IMR-90 (cell line): ENCODE results near the gene CRYAA. TPM values are rescaled to one million over a fixed set of nuclear protein-coding genes. Genes with fewer than 3 reads are reported as not detected.

Experiments
- ATAC-seq: fragments of 200-7000 bp; cut with Tn5 transposase; 2 replicates; pipeline ENCODE4 v1.9.1; 2020; ENCODE audit warnings: low read depth, mild to moderate bottlenecking, moderate library complexity
- BruUV-seq: library from RNA; stranded (reverse); fragments of 400-500 nt; replicated peaks from 2 replicates; lab custom pipeline; 2021; lab: Mats Ljungman, UMichigan
- CTCF ChIA-PET: fragments of 300-600 bp; formaldehyde crosslinking; extraction: SDS; loops from one replicate; lab custom pipeline; 2021; ENCODE audit warnings: antibody characterized with exemption; lab: Yijun Ruan, JAX
- POLR2A ChIA-PET: fragments of 300-600 bp; sonication (Branson Sonifier 250); formaldehyde crosslinking; loops from one replicate; lab custom pipeline; 2022; ENCODE audit warnings: antibody characterized with exemption; ENCODE audit not compliant: unreplicated experiment; lab: Charles Lee
- DNase-seq: peaks from one replicate; pipeline ENCODE4 v3.0.0; 2013
- H2AFZ ChIP-seq: replicated peaks from 2 replicates; pipeline ENCODE3; 2013; ENCODE audit warnings: low read length, mild to moderate bottlenecking; ENCODE audit not compliant: poor library complexity
- H2AK5ac ChIP-seq: 2 replicates; pipeline ENCODE4 v1.6.1; 2013; ENCODE audit warnings: low read depth, low read length, inconsistent platforms
- H2AK9ac ChIP-seq: replicated peaks from 2 replicates; pipeline ENCODE3; 2013; ENCODE audit warnings: mild to moderate bottlenecking, low read depth, low read length, moderate library complexity; ENCODE audit not compliant: poor library complexity
- H2BK120ac ChIP-seq: 2 replicates; pipeline ENCODE4 v1.6.1; 2013; ENCODE audit warnings: low read depth, low read length, inconsistent platforms
- H2BK15ac ChIP-seq: 3 replicates; pipeline ENCODE4 v1.6.1; 2013; ENCODE audit warnings: low read depth, low read length, inconsistent platforms
- H2BK20ac ChIP-seq: 2 replicates; pipeline ENCODE4 v1.6.1; 2013; ENCODE audit warnings: low read depth, mild to moderate bottlenecking, inconsistent platforms, low read length, moderate library complexity
- H2BK5ac ChIP-seq: 2 replicates; pipeline ENCODE4 v1.6.1; 2013; ENCODE audit warnings: mild to moderate bottlenecking, low read depth, low read length, inconsistent platforms; ENCODE audit not compliant: poor library complexity, severe bottlenecking
- H3K14ac ChIP-seq: replicated peaks from 2 replicates; pipeline ENCODE4 v1.6.1; 2013; ENCODE audit warnings: low read depth, low read length, inconsistent platforms
- H3K18ac ChIP-seq: 2 replicates; pipeline ENCODE4 v1.6.1; 2013; ENCODE audit warnings: low read depth, low read length, control low read depth
- H3K23ac ChIP-seq: 2 replicates; pipeline ENCODE4 v1.6.1; 2013; ENCODE audit warnings: low read depth, low read length, inconsistent platforms
- H3K27ac ChIP-seq: 2 replicates; pipeline ENCODE4 v1.5.1; 2013; ENCODE audit warnings: mild to moderate bottlenecking, control low read depth, low read length; ENCODE audit not compliant: insufficient read depth
- H3K27me3 ChIP-seq: 2 replicates; pipeline ENCODE4 v1.6.1; 2013; ENCODE audit warnings: low read length; ENCODE audit not compliant: control insufficient read depth, insufficient read depth
- H3K36me3 ChIP-seq: 2 replicates; pipeline ENCODE4 v1.6.1; 2013; ENCODE audit warnings: low read length, mixed read lengths; ENCODE audit not compliant: control insufficient read depth, insufficient read depth
- H3K4ac ChIP-seq: 2 replicates; pipeline ENCODE4 v1.6.1; 2013; ENCODE audit warnings: low read depth, low read length, inconsistent platforms
- H3K4me1 ChIP-seq: 2 replicates; pipeline ENCODE4 v1.6.1; 2013; ENCODE audit warnings: low read length, mixed read lengths; ENCODE audit not compliant: control insufficient read depth, insufficient read depth
- H3K4me2 ChIP-seq: 2 replicates; pipeline ENCODE4 v1.6.1; 2013; ENCODE audit warnings: low read depth, mild to moderate bottlenecking, control low read depth, low read length, moderate library complexity
- H3K4me3 ChIP-seq: 2 replicates; pipeline ENCODE4 v1.5.1; 2013; ENCODE audit warnings: low read depth, mild to moderate bottlenecking, control low read depth, low read length, moderate library complexity; ENCODE audit not compliant: insufficient read depth
- H3K56ac ChIP-seq: 2 replicates; pipeline ENCODE4 v1.6.1; 2013; ENCODE audit warnings: low read length, inconsistent platforms; ENCODE audit not compliant: insufficient read depth; ENCODE audit errors: extremely low read depth
- H3K79me1 ChIP-seq, 2 experiments: 2 replicates each; pipeline ENCODE4 v1.6.1; 2013; ENCODE audit warnings: low read length in 2 of 2, inconsistent platforms in 1 of 2, low read depth in 1 of 2
- H3K9ac ChIP-seq: 2 replicates; pipeline ENCODE4 v1.6.1; 2013; ENCODE audit warnings: low read depth, low read length, control low read depth
- H3K9me1 ChIP-seq: 2 replicates; pipeline ENCODE4 v1.6.1; 2013; ENCODE audit warnings: low read length, inconsistent platforms; ENCODE audit not compliant: insufficient read depth
- H3K9me3 ChIP-seq: 2 replicates; pipeline ENCODE4 v1.6.1; 2013; ENCODE audit warnings: low read length; ENCODE audit not compliant: control insufficient read depth, insufficient read depth
- H4K20me1 ChIP-seq: 2 replicates; pipeline ENCODE4 v1.6.1; 2013; ENCODE audit warnings: low read length, inconsistent platforms; ENCODE audit not compliant: insufficient read depth
- H4K5ac ChIP-seq: 2 replicates; pipeline ENCODE4 v1.6.1; 2013; ENCODE audit warnings: mild to moderate bottlenecking, low read depth, low read length, control low read depth
- H4K8ac ChIP-seq, 2 experiments: 2 replicates each; pipeline ENCODE4 v1.6.1; 2013; ENCODE audit warnings: low read depth in 2 of 2, low read length in 2 of 2, control low read depth in 1 of 2, inconsistent platforms in 1 of 2
- H4K91ac ChIP-seq: 2 replicates; pipeline ENCODE4 v1.6.1; 2013; ENCODE audit warnings: low read depth, low read length, inconsistent platforms; ENCODE audit not compliant: insufficient read depth
- BHLHE40 ChIP-seq: fragments of 150-350 bp; IDR thresholded peaks from 2 replicates; pipeline ENCODE4 v1.6.1; 2016; ENCODE audit warnings: mild to moderate bottlenecking, low read depth, low read length
- CHD1 ChIP-seq: IDR thresholded peaks from 2 replicates; pipeline ENCODE4 v1.6.1; 2012; ENCODE audit warnings: low read depth, low read length, improper control_type of control experiment
- MXI1 ChIP-seq: IDR thresholded peaks from 2 replicates; pipeline ENCODE4 v1.6.1; 2012; ENCODE audit warnings: low read depth, mild to moderate bottlenecking, low read length, moderate library complexity, borderline replicate concordance
- RCOR1 ChIP-seq: IDR thresholded peaks from 2 replicates; pipeline ENCODE4 v1.6.1; 2012; ENCODE audit warnings: mild to moderate bottlenecking, low read length, improper control_type of control experiment; ENCODE audit not compliant: insufficient replicate concordance
- RFX5 ChIP-seq: IDR thresholded peaks from 2 replicates; pipeline ENCODE4 v1.8.0; 2012; ENCODE audit warnings: low read depth, mild to moderate bottlenecking, low read length, moderate library complexity
- WGBS, 2 experiments: methylation state at CpG; one replicate each; pipeline versions ENCODE4 v1.1.5 to v1.1.7; 2013; ENCODE audit warnings: missing lambda C conversion rate in 2 of 2; ENCODE audit not compliant: insufficient read length in 1 of 2; ENCODE audit errors: extremely low coverage in 2 of 2; 5-methylcytosine and 5-hydroxymethylcytosine counted together
- dilution Hi-C: fragments of 300-500 bp; cut with HindIII; formaldehyde crosslinking; loops from one replicate; pipeline ENCODE4 v1.14.3; 2018; ENCODE audit warnings: low sequenced_read_pairs; ENCODE audit not compliant: unreplicated experiment
- in situ Hi-C: fragments of 300-500 bp; cut with MboI; formaldehyde crosslinking; loops from 3 replicates; pipeline ENCODE4 v1.14.3; 2019; ENCODE audit warnings: low sequenced_read_pairs, inconsistent platforms, mixed read lengths
- intact Hi-C: fragments of 100-400 bp; cut with micrococcal nuclease; formaldehyde crosslinking; loops from 2 replicates; pipeline ENCODE4 v1.10.0; 2022
- polyA plus RNA-seq, 3 experiments: library from polyadenylated mRNA; depleted of rRNA; stranded (reverse); fragments of >200 nt; gene quantifications; 2 replicates each; pipeline ENCODE4 v1.2.3, GENCODE V29; 2012; ENCODE audit warnings: low replicate concordance in 1 of 3
- total RNA-seq: library from RNA; depleted of rRNA; stranded (reverse); fragments of >200 nt; gene quantifications from 2 replicates; pipeline ENCODE4 v1.2.3, GENCODE V29; 2012
- TF ChIP-seq, protein P1 (sequence below): fragments of 150-350 bp; IDR thresholded peaks from 2 replicates; pipeline ENCODE4 v1.6.1; 2016; ENCODE audit warnings: low read depth, mild to moderate bottlenecking, low read length, moderate library complexity, borderline replicate concordance

CRYAA gene
- total and polyA plus RNA-seq, 2 of the 4 experiments (the other 2 are of a cell fraction): not detected

DNA sequence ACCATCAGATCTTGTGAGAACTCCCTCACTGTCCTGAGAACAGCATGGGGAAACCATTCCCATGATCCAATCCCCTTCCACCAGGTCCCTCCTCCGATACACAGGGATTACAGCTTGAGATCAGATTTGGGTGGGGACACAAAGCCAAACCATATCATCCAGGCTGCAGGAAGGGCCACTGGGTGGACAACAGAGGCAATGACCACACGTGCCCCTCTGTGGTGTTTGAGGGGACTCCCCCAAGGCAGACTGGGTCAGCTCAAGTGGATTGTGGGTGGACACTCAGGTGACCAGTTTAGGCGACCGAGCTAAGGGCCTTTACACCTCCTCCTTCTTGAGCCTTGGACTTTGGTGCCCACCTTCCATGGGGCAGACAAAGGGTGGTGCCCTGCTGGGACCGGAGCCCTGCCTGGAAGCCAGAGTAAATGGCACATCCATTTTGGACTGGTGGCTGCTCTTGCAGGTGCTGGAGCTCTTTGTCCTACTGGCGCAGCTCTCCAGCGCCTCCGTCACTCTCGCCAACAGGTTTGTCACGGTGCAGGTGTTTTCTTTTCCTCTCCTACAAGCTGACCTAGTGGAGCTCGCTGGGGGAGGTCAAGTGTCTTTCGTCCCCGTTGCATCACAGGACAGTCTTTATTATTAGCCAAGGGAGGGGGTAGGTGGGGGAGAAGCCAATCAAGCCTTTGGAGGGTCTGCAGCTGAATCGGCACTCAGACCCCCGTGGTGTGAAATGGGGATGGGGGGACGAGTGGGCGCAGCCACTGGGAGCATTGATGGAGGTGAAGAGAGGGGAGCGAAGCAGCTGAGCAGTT is 37.6 kb downstream of the CRYAA start:
- 78% methylated on average over 1 of the region's 18 CpGs; no CpG with 5 or more reads in 1 of the 2 experiments for WGBS, 2 experiments
- no peak overlapping the region for H2BK120ac ChIP-seq
- no peak overlapping the region for H3K18ac ChIP-seq
- no peak overlapping the region for H3K23ac ChIP-seq
- no peaks in the 10 kb centered on the region for H3K36me3 ChIP-seq
- no peak for ATAC-seq
- no peak overlapping the region for H2BK20ac ChIP-seq
- H3K4ac ChIP-seq: no peak overlapping the region
- H3K27me3 ChIP-seq: peaks cover 21% of the 10 kb centered on the region
- no peak for DNase-seq
- ChIA-PET CTCF (no interaction called here), POLR2A (no interaction called here)
- H3K79me1 ChIP-seq: no peaks in the 10 kb centered on the region
- BruUV-seq: no TSS peak
- H2BK5ac ChIP-seq: no peak overlapping the region
- intact Hi-C loops: no loop called here
- H3K4me1 ChIP-seq: peaks cover 2% of the 10 kb centered on the region; the same call in 1 of the 2 replicates
- peaks cover 5% of the 10 kb centered on the region; the same call in 1 of the 2 replicates for H3K9me3 ChIP-seq
- no peak overlapping the region for H4K5ac ChIP-seq
- H3K4me2 ChIP-seq: no peak overlapping the region
- no peaks in the 10 kb centered on the region for H3K9me1 ChIP-seq
- no peak overlapping the region for H2AFZ ChIP-seq
- TF ChIP-seq MXI1: no peak
- TF ChIP-seq RFX5: no peak
- TF ChIP-seq RCOR1: no peak
- TF ChIP-seq, protein P1, sequence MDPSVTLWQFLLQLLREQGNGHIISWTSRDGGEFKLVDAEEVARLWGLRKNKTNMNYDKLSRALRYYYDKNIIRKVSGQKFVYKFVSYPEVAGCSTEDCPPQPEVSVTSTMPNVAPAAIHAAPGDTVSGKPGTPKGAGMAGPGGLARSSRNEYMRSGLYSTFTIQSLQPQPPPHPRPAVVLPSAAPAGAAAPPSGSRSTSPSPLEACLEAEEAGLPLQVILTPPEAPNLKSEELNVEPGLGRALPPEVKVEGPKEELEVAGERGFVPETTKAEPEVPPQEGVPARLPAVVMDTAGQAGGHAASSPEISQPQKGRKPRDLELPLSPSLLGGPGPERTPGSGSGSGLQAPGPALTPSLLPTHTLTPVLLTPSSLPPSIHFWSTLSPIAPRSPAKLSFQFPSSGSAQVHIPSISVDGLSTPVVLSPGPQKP: no peak
- TF ChIP-seq CHD1: no peak
- TF ChIP-seq BHLHE40: no peak
- no peak overlapping the region for H3K56ac ChIP-seq
- no peak overlapping the region for H3K27ac ChIP-seq
- H2AK9ac ChIP-seq: no peak overlapping the region
- H2BK15ac ChIP-seq: no peak overlapping the region
- no peak overlapping the region for H4K8ac ChIP-seq
- in situ Hi-C loops: no loop called here
- no peaks in the 10 kb centered on the region for H4K20me1 ChIP-seq
- no peak overlapping the region for H3K14ac ChIP-seq
- H2AK5ac ChIP-seq: no peak overlapping the region
- no peak overlapping the region for H3K4me3 ChIP-seq
- H3K9ac ChIP-seq: no peak overlapping the region
- no peak overlapping the region for H4K91ac ChIP-seq
- dilution Hi-C loops: no loop called here
